ENCODE data around the gene CBFA2T2. TPM values are rescaled to one million over a fixed set of nuclear protein-coding genes. Genes with fewer than 3 reads are reported as not detected.

Gene CBFA2T2
- total and polyA plus RNA-seq, 2 donors (not counting 1 experiment from before 2014, with no cell fraction given) = 26.9 to 30.0 TPM

DNA sequence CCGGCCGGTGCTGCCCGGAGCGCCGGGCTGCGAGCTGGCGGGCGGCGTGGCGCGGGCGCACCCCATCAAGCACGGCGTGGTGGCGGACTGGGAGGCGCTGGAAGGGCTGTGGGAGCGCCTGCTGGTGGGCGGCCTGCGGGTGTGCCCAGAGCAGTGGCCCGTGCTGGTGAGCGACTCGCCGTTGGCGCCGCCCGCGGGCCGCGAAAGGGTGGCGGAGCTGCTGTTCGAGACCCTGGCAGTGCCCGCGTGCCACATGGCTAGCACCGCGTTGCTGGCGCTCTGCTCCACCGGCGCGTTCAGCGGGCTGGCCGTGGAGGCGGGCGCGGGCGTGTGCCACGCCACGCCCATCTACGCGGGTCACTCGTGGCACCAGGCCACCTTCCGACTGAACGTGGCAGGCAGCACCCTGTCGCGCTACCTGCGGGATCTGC, 177.4 kb downstream of the CBFA2T2 start:
- ATAC-seq (ENCODE audit: low read depth) (peak; percentile 9), DNase-seq (peak; percentile 74)
- WGBS (ENCODE audit: insufficient coverage) = 12% methylated on average over 55 of the region's 55 CpGs
- peak overlapping the region; percentile 13 to 79 (median 68) for H3K4me3 ChIP-seq (ENCODE audit: control extremely low read depth in 1 of 5, extremely low read depth in 1 of 5, insufficient read depth in 1 of 5, low read depth in 2 of 5, low read length in 4 of 5)
- H3K36me3 ChIP-seq (replicated peaks in 1 of 2; ENCODE audit: control extremely low read depth in 1 of 2, control insufficient read depth in 1 of 2, extremely low read depth in 1 of 2, insufficient read depth in 2 of 2, low read length in 1 of 2) = no peaks in the 10 kb centered on the region
- H3K27me3 ChIP-seq (replicated peaks in 1 of 4; ENCODE audit: control extremely low read depth in 1 of 4, control insufficient read depth in 3 of 4, insufficient read depth in 4 of 4, low read length in 3 of 4) = no peaks in the 10 kb centered on the region
- peak overlapping the region; percentile 96 for H3K27ac Mint-ChIP-seq
- CTCF ChIA-PET = interaction anchor here (0.6 to 6.1 kb wide), 41 partner anchors 7 to 375 kb away, joined by 3 to 61 read pairs (median 5); partner anchors contain the start of genes CBFA2T2, CDK5RAP1, PXMP4 and SNTA1
- no peaks in the 10 kb centered on the region for H3K9me3 Mint-ChIP-seq (ENCODE audit: insufficient read depth)
- TF ChIP-seq, protein P1, sequence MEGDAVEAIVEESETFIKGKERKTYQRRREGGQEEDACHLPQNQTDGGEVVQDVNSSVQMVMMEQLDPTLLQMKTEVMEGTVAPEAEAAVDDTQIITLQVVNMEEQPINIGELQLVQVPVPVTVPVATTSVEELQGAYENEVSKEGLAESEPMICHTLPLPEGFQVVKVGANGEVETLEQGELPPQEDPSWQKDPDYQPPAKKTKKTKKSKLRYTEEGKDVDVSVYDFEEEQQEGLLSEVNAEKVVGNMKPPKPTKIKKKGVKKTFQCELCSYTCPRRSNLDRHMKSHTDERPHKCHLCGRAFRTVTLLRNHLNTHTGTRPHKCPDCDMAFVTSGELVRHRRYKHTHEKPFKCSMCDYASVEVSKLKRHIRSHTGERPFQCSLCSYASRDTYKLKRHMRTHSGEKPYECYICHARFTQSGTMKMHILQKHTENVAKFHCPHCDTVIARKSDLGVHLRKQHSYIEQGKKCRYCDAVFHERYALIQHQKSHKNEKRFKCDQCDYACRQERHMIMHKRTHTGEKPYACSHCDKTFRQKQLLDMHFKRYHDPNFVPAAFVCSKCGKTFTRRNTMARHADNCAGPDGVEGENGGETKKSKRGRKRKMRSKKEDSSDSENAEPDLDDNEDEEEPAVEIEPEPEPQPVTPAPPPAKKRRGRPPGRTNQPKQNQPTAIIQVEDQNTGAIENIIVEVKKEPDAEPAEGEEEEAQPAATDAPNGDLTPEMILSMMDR (IDR thresholded peaks at IDR 0.05) = no peak
- TF ChIP-seq EZH2 (IDR thresholded peaks at IDR 0.05; ENCODE audit: borderline replicate concordance, insufficient read depth, low read depth, low read length, poor library complexity, severe bottlenecking) = no peak
- peak overlapping the region; percentile 98 for H3K4me3 Mint-ChIP-seq
- H3K27ac ChIP-seq (ENCODE audit: low read length in 2 of 2) = peak overlapping the region in 1 of 2 donors; percentile 55
- POLR2A ChIA-PET = interaction anchor here (0.6 to 2.4 kb wide), 9 partner anchors 12 to 326 kb away, joined by 3 to 12 read pairs (median 6); partner anchors contain the start of genes CDK5RAP1, PXMP4, RALY and SNTA1
- H3K4me1 Mint-ChIP-seq = peaks cover 36% of the 10 kb centered on the region
- H3K4me2 ChIP-seq (replicated peaks; ENCODE audit: low read depth, low read length, poor library complexity, severe bottlenecking) = peak overlapping the region; percentile 98
- H3K9me3 ChIP-seq (ENCODE audit: control extremely low read depth in 1 of 3, control insufficient read depth in 2 of 3, insufficient read depth in 1 of 3, low read length in 2 of 3) = no peaks in the 10 kb centered on the region
- H3K4me1 ChIP-seq (ENCODE audit: control insufficient read depth in 2 of 2, insufficient read depth in 2 of 2, low read length in 2 of 2) = peaks cover 18 to 44% of the 10 kb centered on the region in 2 donors
- H2AFZ ChIP-seq (ENCODE audit: insufficient read depth, low read depth, low read length, poor library complexity, severe bottlenecking) = peak overlapping the region; percentile 82
- H3K9ac ChIP-seq (ENCODE audit: low read length) = peak overlapping the region; percentile 67
- H3K79me2 ChIP-seq (ENCODE audit: control insufficient read depth, insufficient read depth, low read length) = peaks cover 6% of the 10 kb centered on the region
- H4K20me1 ChIP-seq (ENCODE audit: control insufficient read depth, insufficient read depth, low read length, poor library complexity, severe bottlenecking) = no peaks in the 10 kb centered on the region
- no peaks in the 10 kb centered on the region for H3K27me3 Mint-ChIP-seq
- intact Hi-C loops (cut with micrococcal nuclease) = loop anchor here (2.0 to 5.0 kb wide), 4 partner anchors 110 to 400 kb away; partner anchors contain the start of genes CDK5RAP1 and RALY

Data from B cell (primary cell).